ENCODE data around the gene PRMT6.
A peak's percentile ranks its signal among the peaks of the same experiment; 100 is the strongest.
"Not testable (repeated sequence)": the region's sequence is repeated elsewhere in the genome, so short reads cannot be mapped to it uniquely, and the experiment has no call there.

Gene PRMT6

GRCh38 chr1:107056426-107057196 is at the start of gene PRMT6:
PRMT6 (plus strand) TSS chr1:107056674; CDS start chr1:107056716, 42 bp downstream.
- DNase-seq = no peak

- DNase-seq = no peak
Measured at GRCh38 chr1:107009281-107009680, 47.2 kb upstream of the PRMT6 start.

DNA sequence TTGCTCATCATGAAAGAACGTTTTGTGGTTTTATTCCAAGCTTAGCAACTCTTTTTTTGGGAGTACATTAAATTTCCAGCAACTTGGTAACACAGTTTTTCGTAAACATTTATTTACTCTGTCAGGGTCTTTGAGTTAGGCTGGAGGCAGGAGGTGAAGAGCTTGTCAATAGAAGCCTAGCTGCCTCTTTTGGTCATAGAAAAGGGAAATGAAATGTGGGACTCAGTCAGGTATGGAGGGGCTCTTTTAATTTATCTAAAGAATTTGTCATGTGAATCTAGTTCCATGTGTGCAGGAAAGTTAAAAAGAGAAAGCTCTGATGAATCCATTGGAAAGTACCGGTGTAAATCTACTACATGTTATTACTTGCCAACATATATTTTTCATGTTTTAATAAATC is 45.9 kb upstream of the PRMT6 start:
- DNase-seq = no peak

DNA sequence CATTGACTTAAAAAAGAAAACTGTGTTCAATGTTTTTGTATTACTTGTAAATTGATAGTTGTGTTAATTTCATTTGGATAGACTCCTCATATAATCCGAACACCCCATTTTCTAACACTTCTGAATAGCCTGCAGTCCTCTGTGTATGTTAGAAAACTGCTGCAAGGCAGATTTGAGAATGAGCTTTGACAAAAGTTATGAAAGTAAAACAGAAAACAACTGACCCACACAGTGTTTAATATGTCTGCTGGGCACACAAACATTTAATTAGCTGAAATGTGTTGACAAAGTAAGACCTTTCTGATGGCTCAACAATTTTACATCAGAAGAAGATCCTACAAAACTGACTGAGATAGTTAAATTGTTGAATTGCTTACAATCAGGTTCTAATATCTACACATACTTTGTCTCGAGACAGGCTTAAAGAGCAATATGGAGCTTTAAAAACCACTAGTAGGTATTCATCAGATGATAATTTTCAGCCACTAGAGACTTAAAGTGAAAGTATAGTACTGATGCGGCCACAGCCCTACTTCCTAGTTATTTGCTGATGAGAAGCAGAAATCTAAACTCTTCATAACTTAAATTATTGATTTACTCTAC is 40.0 kb upstream of the PRMT6 start:
- no peak for DNase-seq

DNA sequence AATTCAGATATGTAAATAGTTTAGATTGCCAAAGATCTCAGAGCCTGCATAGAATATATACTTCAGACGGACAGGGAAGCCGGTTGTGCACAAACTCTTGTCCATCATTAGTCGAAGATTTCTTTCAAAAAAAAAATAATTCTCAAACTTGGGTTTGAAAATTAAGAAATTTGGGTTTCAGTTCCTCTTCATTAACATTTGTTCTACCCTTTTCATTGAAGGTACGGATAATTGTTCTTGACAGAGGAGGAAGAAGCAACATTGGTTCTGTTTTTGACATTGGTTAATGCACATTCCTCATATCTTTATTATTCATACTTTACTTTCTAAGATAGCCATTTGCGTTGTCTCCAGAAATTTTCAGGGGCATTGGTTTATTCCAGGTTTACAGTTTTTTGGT is 38.0 kb upstream of the PRMT6 start:
- DNase-seq = no peak

DNA sequence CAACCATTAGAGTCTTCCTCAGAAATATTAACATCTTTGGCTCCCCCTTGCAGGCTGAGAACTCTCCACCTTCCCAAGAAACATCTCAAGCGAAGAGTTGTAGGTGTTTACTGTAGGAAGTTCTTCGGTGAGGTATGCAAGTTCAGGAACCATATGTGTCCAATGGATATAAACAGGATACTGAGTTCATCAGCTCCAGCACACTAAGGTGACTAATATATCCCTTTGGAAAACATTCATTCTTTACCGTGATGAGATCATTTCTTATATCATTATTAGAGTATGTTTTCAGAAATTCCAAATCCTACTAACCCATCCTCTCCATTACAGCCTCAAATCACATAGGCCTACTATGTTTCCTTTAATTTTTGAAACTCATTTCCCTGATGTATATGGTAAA is 37.3 kb upstream of the PRMT6 start:
- no peak for DNase-seq

GRCh38 chr1:107038874-107039273 is 17.6 kb upstream of the PRMT6 start:
- not testable (repeated sequence) for DNase-seq

GRCh38 chr1:107044310-107045220 is 11.9 kb upstream of the PRMT6 start:
- DNase-seq = not testable (repeated sequence)

GRCh38 chr1:107047602-107048001 is 8.9 kb upstream of the PRMT6 start:
- no peak for DNase-seq

DNA sequence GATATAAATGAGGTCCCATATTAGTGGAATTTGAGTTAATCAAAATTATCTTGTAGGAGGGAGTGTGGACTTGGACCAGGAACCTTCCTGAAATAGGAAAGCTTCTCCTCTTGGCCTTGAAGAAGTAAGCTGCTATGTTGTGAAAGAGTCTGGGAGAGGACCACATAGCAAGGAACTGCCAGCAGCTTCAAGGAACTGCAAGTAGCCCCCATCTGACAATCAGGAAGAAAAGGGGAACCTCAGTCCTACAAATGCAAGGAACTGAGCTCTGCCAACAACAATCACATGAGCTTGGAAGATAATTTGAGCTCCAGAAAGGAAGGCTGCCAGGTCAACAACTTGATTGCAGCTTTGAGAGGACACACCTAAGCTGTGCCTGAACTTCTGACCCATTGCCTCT is 8.2 kb upstream of the PRMT6 start:
- DNase-seq = no peak

- no peak for DNase-seq
Measured at GRCh38 chr1:107051266-107051665, 5.2 kb upstream of the PRMT6 start.

DNA sequence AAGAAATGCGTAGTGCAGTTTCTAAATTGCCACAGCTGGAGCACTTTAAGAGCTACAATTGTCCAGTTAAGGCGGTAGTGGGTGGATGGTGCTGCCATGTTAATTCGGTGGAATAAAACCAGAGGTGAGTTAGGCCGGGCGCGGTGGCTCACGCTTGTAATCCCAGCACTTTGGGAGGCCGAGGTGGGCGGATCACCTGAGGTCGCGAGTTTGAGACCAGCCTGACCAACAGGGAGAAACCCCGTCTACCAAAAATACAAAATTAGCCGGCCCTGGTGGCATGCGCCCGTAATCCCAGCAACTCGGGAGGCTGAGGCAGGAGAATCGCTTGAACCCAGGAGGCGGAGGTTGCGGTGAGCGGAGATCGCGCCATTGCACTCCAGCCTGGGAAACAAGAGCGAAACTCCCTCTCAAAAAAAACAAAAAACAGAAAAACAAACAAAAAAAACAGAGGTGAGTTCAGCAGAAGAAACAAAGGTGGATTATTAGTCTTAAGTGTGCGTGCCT is 502 bp upstream of the PRMT6 start:
- DNase-seq = not testable (repeated sequence)

DNA sequence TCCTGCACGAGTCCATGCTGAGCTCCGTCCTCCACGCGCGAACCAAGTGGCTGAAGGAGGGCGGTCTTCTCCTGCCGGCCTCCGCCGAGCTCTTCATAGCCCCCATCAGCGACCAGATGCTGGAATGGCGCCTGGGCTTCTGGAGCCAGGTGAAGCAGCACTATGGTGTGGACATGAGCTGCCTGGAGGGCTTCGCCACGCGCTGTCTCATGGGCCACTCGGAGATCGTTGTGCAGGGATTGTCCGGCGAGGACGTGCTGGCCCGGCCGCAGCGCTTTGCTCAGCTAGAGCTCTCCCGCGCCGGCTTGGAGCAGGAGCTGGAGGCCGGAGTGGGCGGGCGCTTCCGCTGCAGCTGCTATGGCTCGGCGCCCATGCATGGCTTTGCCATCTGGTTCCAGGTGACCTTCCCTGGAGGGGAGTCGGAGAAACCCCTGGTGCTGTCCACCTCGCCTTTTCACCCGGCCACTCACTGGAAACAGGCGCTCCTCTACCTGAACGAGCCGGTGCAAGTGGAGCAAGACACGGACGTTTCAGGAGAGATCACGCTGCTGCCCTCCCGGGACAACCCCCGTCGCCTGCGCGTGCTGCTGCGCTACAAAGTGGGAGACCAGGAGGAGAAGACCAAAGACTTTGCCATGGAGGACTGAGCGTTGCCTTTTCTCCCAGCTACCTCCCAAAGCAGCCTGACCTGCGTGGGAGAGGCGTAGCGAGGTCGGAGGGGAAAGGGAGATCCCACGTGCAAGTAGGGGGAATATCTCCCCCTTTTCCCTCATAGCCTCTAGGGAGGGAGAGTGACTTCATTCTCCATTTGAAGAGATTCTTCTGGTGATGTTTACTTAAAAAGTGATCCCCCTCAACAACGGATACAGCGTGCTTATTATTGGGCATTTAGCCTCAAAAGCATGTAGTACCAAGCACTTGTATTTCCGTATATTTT is 991 bp downstream of the PRMT6 start:
- peak; percentile 1 for DNase-seq

- no peak for DNase-seq
Measured at GRCh38 chr1:107058245-107059032, 2.0 kb downstream of the PRMT6 start.

DNA sequence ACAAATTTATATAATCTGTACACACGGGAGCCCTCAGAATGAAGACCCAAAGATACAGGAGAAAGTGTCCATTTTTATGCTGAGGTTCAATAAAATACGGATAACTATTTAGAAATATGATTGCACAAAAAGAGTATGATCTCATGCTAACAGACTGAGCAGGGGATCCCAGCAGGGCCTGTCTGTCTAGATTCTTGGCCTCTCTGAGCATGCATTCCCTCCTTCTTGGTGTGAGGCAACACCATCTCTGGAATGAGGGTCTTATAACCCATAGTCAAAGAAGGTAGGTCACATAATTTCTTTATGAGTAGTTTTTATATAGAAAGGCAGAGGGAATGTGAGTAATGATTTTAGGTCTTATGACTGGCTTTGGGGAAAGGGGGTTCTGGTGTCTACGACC is 5.4 kb downstream of the PRMT6 start:
- DNase-seq = no peak

- no peak for DNase-seq
Measured at GRCh38 chr1:107073493-107073892, 17.0 kb downstream of the PRMT6 start.

DNA sequence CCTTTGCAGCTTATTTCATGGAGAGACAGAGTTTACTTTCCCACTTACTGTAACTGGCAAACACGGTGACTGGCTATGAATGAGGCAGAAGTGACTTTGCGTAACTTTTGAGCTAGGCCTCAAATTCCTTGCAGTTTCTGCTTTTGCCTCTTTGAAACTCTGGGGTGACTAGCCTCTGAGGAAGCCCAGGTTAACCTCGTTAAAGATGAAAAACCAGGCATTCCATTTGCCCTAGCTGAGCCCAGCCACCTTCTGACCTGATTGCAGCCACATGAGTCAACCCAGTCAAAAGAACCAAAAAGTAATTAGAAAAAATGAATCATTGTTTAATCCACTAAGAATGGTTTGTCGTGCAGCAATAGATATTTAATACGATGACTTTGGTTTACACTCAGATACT is 20.4 kb downstream of the PRMT6 start:
- peak; percentile 2 for DNase-seq

- DNase-seq = no peak
Measured at GRCh38 chr1:107079249-107079648, 22.8 kb downstream of the PRMT6 start.

- no peak for DNase-seq
Measured at GRCh38 chr1:107081102-107081501, 24.6 kb downstream of the PRMT6 start.

- no peak for DNase-seq
Measured at GRCh38 chr1:107091418-107091817, 34.9 kb downstream of the PRMT6 start.

DNA sequence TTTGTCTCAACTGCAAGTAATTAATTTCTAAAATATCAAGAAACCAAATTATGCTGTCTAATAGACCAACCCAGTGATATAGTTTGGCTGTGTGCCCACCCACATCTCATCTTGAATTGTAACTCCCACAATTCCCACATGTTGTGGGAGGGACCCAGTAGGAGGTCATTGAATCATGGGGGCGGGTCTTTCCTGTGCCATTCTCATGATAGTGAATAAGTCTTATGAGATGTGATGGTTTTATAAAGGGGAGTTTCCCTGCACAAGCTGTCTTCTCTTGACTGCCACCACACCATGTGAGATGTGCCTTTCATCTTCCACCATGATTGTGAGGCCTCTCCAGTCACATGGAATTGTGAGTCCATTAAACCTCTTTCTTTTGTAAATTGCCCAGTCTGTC is 36.9 kb downstream of the PRMT6 start:
- DNase-seq = not testable (repeated sequence)

Data from GOT3 (cell line).